HEK293T (cell line): ENCODE results near the gene LCN12.

Experiments
- BHLHE40 ChIP-seq: fragments of 450-650 bp; IDR thresholded peaks from 2 replicates; pipeline ENCODE4 v1.6.1; 2016; ENCODE audit warnings: mild to moderate bottlenecking, moderate library complexity, borderline replicate concordance
- SUZ12 ChIP-seq: fragments of 450-650 bp; IDR thresholded peaks from 2 replicates; pipeline ENCODE4 v1.6.1; 2016; ENCODE audit warnings: mild to moderate bottlenecking

DNA sequence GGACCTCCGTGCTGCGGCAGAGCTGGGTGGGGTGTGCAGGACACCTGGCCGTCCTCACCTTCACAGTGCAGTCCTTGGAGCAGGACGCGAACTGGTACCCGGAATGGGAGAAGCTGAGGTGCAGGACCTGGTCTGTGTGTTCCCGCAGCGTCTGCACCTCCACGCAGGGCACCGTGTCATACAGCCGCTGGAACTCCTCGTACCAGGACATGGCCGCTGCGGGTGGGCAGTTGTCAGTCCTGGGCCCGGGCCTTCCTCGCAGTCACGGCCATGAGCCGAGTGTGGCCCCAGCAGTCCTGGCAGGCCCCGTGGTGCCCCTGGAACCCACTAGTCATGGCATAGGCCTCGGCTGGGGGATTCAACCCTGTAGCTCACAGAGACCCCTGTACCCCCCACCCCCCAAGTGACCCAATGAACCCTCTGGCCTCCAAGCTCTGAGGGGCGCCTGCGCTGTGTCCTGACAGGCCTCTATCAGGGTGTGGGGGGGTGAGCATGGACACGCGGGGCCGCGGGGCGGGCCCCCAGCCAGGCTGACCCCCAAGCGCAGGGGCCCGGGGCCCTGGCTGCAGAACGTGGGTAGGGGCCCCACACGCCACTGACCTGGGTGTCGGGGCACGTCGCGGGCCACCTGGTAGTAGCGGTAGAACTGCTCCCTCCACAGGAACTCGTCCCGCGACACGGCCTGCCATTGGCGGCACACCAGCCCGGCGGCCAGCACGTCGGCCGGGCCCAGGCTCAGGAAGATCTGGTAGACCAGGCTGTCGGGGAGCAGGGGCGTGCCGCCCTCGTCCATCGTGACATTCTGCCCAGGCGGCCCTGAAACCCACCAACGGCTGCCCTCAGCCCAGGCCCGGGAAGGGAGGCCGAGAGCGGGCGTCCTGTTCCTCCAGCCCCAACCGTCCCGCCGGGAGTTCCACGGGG, 8.5 kb upstream of the LCN12 start:
- TF ChIP-seq SUZ12, result no peak
- TF ChIP-seq BHLHE40, result no peak
